Stimulated activated CD8-positive, alpha-beta memory T cell treated with anti-CD3 and anti-CD28 coated beads, Interleukin-4, amount 100 ng/mL, for 24 hours (primary cell): ENCODE measurements around the gene SEL1L2.

Source experiments
- DNase-seq: peaks from one replicate; pipeline ENCODE4 v3.0.0-alpha.2; 2020; ENCODE audit warnings: low read depth

Gene SEL1L2

DNA sequence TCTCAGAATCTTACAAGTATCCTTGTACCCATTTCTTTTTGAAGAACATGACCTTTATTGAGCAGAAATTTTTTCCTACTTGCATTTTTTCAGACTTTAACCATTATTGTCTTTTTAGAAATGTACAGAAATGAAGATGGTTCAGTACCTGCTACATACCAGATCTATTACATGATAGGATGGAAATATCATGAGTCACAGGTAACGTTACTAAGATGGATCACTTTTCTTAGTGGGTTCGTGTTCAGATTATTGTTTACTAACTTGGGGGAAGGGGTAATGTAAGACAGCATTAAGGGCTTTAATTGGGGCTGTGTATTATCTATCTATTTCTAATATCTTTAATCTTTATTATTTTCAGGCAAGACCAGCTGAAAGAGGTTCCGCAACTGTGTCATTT, 173.7 kb downstream of the SEL1L2 start:
- DNase-seq, result no peak

DNA sequence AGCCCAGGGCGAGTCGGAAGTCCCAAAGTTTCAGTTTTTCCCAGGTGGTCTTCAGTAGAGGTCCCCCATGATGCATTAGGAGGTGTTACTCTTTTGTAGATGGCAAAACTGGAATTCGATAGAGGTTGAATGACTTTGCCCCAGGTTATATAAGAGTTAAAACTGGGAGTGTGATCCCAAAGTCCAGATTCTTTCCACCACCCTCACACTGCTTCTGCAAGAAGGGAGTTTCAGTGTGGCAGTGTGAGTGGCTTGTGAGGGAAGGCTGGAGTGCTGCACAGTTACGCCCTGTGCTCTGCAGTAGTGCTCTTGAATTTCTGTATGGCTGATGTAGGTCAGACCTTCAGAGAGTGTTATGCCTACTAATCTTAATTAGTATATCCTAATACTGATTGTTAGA, 175.7 kb downstream of the SEL1L2 start:
- no peak for DNase-seq

DNA sequence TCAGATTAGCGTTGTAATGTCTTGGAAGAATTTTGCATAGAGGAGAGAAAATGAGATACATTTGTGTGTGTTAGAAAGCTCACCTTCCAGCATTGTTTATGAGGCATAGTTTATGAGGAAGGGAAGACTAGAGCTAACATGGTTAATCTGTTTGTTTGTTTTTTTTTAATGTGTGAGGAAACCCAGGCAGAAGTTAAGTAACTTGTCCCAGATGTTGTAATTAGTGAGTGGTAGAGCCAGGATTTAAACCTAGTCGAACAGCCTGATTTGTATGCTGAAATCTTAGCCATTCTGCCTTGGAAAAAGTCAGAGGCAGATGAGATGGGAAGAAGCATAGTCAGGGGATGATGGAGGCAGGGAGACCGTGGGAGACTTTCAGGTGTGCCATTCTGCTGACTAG, 176.5 kb downstream of the SEL1L2 start:
- DNase-seq, result no peak

DNA sequence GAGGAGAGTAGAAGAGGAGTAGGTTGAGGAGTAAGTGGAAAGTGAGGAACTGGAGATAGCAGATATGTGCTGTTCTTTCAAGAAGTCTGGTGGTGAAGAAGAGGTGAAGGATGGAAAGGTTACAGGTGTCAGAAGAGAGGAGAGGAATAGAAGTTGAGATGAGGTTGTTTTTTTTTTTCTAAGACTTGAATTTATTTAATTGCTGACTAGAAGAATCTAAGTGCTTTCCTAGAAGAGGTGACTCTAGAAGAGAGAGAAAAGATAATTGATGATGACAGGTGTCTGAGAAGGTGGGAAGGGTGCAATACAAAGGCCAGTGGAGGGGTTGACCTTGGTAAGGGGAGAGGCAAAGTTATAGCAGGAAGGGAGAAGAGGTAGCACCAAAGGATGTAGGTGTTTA, 180.0 kb downstream of the SEL1L2 start:
- DNase-seq, result no peak

DNA sequence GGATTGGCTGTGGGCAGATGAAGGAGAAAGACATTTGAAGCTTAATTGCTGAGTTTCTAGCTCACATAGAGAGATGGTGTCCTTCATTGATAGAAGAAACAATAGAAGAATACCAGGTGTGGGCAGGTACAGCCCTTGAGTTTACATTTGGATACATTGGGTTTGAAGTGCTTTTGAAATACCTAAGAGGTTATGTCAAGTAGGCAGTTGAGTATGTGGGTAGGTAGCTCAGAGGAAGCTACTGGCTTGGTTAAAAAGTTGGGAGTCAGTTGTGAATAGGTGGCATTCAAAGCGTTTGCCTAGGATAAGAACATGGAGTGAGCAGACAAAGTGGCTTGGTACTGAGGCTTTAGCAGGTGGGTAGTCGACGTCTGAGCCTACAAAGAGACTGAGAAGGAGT, 180.6 kb downstream of the SEL1L2 start:
- DNase-seq, result no peak

DNA sequence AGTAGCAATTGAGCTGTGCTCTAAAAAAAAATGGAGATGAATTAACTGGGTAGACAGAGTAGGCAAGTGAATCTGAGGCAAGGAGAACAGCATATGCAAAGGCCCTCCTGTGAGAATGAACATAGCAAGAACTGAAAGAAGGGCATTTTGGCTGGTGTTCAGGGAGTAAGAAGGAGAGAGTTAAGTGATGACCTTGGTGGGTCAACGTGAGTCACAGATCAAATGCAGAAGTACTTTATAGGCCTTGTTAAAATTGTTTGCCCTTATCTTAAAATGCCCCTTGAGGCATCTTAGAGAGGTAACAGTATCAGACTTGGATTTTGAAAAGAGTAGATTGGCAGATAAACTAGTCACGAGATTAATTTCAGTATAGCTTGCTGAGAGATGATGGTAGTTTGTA, 181.0 kb downstream of the SEL1L2 start:
- DNase-seq, result no peak

DNA sequence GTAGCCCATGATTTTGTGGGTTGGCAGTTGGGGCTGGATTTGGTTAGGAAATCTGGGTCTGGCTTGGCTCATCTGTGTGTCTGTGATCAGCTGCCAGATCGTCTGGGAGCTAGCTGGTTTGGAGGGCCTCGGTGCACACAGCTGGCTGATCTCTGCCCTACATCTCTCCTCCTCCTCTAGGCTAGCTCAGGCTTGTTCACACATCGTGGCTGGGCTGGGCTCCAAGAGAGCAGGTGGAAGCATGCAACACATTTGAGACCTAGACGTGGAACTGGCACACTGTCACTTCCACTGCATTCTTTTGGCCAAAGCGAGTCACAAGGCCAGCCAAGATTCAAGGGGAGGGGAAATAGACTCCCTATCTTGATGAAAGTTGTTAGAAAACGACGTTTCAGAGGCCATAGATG, 189.7 kb downstream of the SEL1L2 start:
- no peak for DNase-seq

DNA sequence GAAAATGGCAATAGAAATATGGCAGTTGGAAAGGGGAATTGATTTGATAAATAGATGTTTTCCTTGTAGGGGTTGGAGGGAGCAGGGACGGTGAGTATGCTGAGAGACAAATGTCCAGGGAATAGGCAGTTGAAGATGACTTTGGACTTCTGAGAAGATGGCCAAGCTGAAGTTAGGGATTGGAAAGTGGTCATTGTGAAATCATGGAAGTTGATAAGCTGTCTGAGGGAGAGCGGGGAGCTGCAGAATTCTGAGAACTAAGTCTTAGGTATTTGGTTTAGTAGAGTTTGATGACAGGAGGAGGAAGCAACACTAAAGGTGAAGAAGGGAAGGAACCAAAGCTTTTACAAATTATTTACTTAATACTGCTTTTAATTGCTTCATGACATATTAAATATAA, 190.4 kb downstream of the SEL1L2 start:
- DNase-seq, result no peak
